GM18867 (cell line): ENCODE measurements around the gene PRDM2.

ENCODE experiments used
- ATAC-seq: cut with Tn5 transposase; IDR thresholded peaks from one replicate; pipeline ENCODE4 v1.9.1; 2021; ENCODE audit warnings: mild to moderate bottlenecking, moderate library complexity; ENCODE audit not compliant: unreplicated experiment

The PRDM2 gene

DNA sequence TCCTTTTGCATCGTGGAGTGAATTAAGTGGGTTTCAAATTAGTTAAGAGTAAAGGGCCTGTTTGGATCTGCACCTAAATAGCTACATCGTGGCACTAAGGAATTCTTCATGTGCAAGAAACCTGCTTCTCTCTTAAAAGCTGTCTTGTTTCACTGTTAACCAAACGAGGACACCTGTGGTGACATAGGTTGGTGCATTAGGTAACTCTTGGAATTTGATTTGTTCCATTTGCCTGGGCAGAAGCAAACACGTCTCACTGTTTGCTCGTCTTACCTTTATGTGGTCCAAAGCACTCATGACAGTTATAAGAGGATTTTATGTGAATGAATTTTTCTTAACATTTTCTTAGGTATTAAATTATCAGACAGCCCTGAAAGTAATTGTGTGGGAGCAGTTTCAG, 60.9 kb downstream of the PRDM2 start:
- no peak for ATAC-seq

DNA sequence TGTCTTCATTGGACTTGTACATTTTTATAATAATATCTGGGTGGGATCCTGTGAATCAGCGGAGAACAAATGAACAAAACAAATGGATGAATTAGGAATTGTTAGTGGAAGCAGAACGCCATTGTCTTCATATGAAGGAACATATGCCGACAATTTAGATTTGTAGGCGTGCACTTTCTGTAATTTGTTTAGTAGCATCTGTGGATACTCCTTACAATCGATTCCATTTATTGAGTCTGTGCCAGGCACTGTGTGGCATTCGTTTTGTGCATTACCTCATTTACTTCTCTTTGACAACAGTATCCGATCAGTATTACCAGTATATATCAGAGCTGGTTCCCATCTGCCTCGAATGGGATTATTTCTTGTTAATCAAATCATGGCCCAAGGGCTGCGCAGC, 61.9 kb downstream of the PRDM2 start:
- ATAC-seq: no peak

DNA sequence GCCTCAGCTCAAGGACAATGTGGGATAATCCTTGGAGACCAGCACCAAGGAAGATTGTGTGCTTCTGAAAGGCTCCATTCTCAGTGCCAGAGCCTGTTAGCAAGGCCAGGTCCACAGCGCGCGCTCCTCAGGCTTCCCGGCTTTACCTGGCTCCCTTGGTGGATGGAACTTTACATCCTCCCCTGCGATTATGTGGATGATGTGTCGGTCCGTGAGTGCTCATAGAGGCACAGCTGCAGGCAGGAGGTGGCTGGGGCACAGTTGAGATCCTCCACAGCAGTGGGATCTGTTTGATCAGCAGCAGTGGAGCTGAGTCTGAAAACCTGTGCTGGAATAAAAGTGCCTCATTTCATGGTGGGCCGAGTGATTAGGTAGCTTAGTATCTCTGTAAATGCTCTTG, 62.7 kb downstream of the PRDM2 start:
- ATAC-seq: no peak

DNA sequence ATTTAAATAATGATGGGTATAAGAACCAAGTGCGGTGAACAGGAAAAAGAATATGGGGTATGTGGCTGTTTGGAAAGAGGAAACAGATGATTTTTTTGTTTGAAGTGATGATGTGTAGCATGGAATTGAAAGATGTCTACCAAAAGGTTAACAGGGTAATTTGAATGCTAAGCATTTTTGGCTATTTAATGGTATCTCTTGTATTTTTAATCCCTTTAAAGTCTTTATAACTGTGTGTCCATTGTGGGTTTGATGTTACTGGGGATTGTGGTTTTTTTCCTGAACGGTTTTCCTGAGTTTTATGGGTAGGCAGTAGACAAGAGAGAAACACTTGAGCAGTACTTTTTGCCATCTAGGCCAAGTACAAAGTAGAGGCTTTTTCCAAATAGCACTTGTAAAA, 63.2 kb downstream of the PRDM2 start:
- ATAC-seq: no peak

DNA sequence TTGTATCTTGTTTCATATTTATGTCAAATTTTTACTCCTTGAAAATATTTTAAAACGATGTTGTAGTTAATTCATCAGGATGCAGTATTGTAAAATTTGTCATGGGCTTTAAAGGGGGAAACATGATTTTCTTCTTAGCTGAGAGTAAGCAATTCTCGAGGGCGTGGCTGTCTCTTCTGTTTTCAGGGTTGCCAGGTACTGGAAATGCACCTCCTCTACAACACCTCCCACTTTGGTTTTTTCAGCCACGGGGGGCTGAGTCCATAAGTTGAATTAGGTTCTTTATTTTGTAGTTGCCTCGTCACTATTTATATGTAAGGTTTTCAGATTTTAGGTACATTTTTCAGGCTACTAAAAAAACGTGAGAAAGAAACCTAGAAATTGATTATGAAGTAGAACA, 64.0 kb downstream of the PRDM2 start:
- ATAC-seq: no peak

DNA sequence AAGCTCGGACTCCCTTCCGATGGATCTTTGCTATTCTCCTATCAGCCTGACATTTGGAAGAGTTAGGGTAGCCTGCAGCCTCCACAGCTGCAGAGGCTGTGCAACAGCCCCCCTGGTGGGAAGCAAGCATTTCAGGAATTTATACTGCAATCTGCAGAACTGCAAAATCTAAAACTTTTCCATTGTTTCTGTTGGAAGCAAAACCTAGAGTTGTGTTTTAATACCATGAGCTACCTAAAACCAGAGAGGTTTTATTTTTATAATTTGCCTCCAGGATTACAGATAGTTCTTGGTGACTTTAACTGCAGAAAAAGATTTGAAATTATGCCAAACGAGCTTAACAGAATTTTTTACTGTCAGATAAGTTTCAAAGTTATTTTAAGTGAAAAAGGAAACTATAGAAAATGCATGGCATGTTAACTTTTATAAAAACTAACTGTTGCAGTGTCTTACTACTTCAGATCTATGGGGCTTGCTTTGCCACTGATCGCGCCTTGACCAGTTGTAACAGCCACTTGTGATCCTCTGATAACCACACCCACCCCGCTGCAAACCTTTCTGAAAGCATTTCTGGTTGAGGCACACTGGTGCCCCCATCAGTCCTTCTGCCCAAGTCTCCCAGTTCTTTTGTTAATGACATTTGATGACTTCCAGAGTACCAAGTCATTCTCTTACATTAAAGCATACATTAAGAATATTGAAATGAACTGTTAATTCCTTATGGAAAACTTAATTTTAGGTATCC, 64.8 kb downstream of the PRDM2 start:
- ATAC-seq: no peak

DNA sequence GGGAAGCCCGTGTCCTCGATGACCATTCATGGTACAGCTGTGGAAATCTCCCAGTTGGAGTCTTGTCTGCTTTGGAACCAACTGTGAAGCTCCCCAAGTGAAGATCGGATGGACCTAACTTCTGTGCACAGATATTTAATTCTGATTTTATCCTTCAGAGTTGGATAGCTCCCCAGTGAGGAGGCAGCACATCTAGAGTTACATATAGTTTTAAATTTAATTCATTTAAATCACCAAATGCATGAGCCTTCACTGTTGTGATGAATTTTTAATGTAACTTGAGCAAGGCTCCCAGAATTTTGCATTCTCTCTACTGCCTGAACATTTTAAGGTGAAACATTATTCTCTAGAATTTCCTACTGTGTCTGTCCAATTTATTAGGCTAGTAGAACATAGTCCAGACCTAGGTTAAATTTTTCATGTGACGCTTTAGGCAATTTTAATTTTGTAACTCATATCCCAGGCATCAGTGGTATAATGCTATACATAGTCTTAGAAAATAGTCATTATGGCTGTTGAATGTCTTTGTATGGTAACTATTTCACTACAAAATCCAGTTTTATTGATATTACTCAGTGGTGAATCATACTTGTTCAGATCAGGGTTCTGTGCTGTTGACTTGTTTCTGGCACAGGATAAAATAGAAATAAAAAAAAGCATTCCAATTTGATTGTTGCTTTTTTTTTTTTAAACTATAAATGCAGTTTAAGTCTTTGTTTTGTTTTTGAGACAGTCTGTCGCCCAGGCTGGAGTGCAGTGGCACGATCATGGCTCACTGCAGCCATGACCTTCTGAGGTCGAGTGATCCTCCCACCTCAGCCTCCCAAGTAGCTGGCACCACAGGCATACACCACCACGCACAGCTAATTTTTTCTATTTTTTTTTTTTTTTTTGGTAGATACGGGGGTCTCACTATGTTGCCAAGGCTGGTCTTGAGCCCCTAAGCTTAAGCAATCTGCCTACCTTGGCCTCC, 66.9 kb downstream of the PRDM2 start:
- no peak for ATAC-seq

DNA sequence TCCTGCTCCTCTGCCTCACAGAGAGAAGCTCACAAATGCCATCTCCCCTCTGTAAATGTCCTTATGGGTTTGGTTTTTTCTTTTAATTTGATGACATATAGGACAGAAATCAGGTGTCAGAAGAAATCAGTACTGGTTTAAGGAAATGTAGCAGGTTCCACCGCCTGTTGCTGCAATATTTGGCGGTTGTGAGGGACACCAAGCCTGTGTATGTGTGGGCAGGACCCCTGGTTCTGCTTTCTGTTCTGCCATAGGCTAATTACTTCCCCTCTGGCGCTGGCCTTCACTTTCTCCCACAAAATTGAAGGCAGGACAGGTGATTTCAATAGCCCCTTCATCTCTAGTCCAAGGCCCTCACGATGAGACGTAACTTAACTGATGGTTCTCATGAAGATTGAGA, 69.2 kb downstream of the PRDM2 start:
- no peak for ATAC-seq

DNA sequence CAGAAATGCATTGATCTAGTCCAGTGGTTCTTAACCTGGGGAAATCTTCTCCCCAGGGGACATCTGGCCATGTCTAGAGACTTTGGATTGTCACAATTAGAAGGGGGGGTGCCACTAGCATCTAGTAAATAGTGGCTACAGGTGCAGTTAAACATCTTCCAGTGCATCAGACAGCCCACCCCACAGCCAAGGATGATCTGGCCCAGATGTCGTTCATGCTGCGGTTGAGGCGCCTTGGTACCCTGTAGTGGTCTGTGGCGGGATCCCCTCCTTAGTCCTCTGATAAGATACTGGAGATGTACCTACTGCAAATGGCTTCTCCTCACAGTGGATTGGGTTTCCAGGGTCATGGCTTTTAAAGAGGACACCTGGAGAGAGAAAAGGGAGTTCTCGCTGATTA, 69.8 kb downstream of the PRDM2 start:
- no peak for ATAC-seq

DNA sequence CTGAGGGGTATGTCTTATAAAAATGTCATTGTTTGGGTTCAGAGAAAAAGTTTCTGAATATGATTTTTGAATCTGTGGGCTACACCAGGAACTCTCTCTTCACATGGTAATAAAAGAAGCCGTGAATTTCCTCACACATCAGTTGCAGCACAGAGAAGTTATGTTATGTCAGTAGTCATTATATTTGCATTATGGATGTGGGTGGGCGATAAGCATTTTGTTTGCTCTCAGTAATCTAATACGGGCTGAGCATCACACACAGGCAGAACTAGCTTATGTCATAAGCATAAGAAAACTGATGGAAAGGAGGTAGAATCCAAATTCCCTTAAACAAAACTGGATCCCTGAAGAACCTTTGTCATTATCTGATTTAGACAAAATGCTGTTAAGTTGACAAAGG, 70.8 kb downstream of the PRDM2 start:
- no peak for ATAC-seq

DNA sequence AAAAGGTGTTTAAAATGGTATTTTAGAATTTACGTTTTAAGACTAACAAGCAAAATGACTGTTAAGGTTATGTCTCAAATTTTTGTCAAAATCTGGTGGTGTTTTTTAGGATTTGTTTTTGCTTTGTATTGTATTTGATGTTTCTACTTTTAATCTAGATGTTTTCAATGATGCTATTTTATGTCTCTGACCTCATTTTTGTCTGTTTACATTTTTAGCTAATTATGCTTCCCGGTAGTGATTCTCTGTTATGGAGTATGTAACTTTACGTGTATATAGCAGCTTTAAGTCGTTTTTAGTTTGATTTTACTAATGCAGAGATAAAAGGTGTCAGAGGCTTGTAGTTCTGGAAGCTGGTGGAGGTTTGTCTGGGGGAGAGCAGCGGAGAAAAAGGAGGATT, 71.8 kb downstream of the PRDM2 start:
- ATAC-seq: no peak

DNA sequence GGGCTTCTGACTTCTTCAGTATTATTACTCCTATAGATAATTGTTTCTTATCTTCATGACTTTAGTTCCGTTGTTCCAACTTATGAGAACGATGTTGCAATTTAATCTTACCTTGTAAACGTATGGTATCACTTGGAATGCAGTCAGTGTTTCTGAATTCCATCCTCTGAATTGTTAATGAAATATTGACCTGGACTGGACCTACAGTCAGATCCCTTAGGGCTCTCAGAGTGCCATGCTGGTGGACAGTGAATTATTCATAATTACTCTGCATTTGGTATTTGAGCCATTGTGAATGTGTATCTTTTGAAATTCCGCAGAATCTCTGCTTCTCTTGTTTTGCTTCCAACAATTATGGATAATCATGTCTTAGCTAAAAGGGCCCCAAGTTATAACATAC, 72.3 kb downstream of the PRDM2 start:
- no peak for ATAC-seq

DNA sequence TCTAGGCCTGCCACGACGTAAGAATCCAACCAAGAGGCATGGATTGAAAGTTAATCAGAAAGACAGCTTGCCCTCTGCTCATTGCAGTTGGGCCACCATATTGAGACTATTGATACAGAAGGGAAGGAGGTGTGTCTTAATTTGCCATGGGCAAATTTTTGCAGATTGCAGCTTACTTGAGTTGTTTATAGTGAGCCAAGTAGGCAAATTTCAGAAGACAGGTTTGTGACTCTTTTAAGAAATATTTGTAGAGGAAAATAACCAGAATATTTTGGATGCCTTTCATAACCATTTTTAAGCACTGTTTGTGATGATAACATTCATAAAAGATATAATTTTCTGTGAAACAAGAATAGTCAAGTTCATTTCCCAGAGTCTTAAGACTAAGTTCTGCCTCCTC, 74.1 kb downstream of the PRDM2 start:
- no peak for ATAC-seq

DNA sequence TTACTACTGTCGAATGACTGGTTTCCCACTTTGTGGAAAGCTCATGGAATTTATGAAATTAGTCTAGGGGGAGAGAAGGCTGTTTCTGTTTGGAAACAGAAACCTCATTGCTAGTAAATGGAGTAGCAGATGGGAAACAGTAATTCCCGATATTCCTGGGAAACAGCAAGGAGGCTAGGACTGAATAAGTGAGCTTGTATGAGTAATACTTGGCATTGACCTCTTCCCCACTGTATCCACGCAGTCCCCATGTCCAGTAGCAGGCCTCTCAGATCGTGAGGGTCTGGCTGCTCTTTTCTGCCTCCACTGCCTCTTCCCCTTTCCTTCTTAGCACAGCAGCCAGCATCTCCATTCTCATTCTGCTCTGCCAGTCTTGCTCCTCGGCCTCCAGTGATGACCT, 75.5 kb downstream of the PRDM2 start:
- ATAC-seq: no peak

DNA sequence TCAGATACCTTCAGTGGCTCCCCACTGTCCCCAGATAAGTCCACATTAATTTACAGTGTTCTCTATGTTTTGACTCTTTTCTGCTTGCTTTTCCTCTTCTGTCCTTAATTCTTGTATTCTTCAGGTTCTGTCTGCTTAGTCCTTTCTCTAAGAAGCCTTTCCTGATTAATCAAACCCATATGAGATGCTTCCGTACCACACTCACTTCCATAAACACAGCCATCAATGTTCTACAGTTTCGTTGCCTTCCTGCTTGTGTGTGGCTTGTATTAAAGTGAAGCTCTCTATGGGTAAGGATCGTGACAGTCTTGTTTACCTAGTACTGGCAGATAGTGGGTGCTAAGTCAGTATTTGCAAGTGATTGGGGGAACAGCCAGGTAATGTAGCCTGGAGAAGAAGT, 75.9 kb downstream of the PRDM2 start:
- no peak for ATAC-seq

DNA sequence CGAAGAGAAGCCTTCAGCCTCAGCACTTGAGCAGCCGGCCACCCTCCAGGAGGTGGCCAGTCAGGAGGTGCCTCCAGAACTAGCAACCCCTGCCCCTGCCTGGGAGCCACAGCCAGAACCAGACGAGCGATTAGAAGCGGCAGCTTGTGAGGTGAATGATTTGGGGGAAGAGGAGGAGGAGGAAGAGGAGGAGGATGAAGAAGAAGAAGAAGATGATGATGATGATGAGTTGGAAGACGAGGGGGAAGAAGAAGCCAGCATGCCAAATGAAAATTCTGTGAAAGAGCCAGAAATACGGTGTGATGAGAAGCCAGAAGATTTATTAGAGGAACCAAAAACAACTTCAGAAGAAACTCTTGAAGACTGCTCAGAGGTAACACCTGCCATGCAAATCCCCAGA, 78.4 kb downstream of the PRDM2 start:
- no peak for ATAC-seq

DNA sequence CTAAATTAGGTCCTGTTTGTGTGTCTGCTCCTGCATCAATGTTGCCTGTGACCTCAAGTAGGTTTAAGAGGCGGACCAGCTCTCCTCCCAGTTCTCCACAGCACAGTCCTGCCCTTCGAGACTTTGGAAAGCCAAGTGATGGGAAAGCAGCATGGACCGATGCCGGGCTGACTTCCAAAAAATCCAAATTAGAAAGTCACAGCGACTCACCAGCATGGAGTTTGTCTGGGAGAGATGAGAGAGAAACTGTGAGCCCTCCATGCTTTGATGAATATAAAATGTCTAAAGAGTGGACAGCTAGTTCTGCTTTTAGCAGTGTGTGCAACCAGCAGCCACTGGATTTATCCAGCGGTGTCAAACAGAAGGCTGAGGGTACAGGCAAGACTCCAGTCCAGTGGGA, 79.9 kb downstream of the PRDM2 start:
- no peak for ATAC-seq

DNA sequence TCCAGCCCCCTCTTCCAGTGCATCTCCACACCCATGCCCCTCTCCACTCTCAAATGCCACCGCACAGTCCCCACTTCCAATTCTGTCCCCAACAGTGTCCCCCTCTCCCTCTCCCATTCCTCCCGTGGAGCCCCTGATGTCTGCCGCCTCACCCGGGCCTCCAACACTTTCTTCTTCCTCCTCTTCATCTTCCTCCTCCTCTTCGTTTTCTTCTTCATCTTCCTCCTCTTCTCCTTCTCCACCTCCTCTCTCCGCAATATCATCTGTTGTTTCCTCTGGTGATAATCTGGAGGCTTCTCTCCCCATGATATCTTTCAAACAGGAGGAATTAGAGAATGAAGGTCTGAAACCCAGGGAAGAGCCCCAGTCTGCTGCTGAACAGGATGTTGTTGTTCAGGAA, 80.8 kb downstream of the PRDM2 start:
- no peak for ATAC-seq

DNA sequence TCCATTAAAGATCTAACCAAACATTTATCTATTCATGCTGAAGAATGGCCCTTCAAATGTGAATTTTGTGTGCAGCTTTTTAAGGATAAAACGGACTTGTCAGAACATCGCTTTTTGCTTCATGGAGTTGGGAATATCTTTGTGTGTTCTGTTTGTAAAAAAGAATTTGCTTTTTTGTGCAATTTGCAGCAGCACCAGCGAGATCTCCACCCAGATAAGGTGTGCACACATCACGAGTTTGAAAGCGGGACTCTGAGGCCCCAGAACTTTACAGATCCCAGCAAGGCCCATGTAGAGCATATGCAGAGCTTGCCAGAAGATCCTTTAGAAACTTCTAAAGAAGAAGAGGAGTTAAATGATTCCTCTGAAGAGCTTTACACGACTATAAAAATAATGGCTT, 81.2 kb downstream of the PRDM2 start:
- ATAC-seq: no peak

DNA sequence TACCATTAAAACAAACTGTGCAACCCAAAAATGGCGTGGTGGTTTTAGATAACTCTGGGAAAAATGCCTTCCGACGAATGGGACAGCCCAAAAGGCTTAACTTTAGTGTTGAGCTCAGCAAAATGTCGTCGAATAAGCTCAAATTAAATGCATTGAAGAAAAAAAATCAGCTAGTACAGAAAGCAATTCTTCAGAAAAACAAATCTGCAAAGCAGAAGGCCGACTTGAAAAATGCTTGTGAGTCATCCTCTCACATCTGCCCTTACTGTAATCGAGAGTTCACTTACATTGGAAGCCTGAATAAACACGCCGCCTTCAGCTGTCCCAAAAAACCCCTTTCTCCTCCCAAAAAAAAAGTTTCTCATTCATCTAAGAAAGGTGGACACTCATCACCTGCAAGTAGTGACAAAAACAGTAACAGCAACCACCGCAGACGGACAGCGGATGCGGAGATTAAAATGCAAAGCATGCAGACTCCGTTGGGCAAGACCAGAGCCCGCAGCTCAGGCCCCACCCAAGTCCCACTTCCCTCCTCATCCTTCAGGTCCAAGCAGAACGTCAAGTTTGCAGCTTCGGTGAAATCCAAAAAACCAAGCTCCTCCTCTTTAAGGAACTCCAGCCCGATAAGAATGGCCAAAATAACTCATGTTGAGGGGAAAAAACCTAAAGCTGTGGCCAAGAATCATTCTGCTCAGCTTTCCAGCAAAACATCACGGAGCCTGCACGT, 82.1 kb downstream of the PRDM2 start:
- ATAC-seq: no peak

DNA sequence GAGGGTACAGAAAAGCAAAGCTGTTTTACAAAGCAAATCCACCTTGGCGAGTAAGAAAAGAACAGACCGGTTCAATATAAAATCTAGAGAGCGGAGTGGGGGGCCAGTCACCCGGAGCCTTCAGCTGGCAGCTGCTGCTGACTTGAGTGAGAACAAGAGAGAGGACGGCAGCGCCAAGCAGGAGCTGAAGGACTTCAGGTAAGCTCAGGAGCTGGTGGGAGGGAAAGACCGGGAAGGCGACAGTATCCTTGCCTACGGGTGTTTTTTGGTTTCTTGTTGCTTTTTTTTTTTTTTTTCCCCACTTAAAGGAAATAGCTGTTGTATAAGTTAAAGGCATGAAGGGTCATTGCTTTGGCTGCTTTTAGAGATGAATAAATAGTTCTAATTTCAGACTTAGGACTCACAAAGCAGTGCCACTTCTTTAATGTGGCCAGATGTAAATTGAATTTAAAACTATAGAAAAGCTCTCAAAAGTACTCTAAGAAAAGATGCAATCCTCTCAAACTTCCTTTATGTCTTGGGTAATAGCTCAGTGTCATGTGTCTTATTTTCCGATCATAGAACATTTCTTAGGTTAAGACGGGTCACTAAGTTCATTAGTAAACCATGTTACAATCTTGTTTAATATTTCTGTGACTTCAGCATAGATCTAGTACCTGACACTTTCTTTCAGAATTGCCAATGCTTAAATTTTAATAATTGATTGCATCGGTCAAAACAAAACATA, 82.8 kb downstream of the PRDM2 start:
- no peak for ATAC-seq
